Erythroblast (primary cell): ENCODE measurements around the gene RPEL1.

Experiments
- GATA1 ChIP-seq: IDR thresholded peaks from 2 replicates; pipeline ENCODE4 v1.6.1; 2011; ENCODE audit warnings: low read depth, mild to moderate bottlenecking, control low read depth, low read length, moderate library complexity
- POLR2A ChIP-seq: IDR thresholded peaks from 2 replicates; pipeline ENCODE4 v1.6.1; 2011; ENCODE audit warnings: mild to moderate bottlenecking, low read length

DNA sequence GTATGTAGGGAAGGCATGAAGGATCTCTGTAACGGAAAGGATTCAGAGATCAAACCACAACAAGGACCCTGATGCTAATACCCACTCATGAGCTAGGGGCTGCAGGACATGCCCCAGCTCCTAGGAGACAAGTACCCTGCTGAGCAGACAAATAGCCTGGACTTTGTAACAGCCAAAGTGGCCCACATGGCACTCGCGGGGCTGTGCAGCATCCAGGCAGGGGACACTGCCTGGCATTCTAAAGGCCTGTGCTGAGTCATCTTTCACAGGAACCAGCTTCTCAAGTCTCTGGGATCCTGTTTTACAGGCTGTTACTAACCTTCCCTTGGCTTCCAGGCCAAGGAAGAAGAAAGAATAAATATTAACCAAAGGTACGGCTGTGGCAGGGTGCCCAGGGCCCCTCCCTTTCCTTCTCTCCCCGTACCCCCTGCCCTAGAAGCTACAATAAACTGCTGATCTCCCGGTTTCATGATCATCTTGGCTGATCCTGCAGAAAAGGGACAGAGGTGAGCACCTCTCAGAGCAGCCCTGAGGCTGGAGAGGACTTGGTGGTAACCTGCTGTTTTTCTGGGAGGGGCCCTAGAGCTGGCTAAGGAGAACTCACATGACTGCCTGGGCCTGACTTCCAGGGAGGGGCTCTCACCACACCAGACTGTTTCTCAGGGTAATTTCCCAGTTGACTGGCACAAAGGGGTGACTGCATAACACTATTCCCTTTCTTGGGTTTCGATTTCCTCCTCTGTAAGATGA, 4.2 kb upstream of the RPEL1 start:
- TF ChIP-seq POLR2A, result no peak
- TF ChIP-seq GATA1, result no peak
